Endodermal cell (in vitro differentiated cells): Measurements from ENCODE around the gene TRIM67. TPM values are rescaled to one million over a fixed set of nuclear protein-coding genes. Genes with fewer than 3 reads are reported as not detected.

ENCODE experiments used
- DNase-seq: peaks from one replicate; pipeline ENCODE4 v3.0.0-alpha.2; 2017
- H3K27ac ChIP-seq: 2 replicates; pipeline ENCODE4 v1.5.1; 2013; ENCODE audit warnings: mild to moderate bottlenecking, low read depth, low read length, moderate library complexity
- H3K27me3 ChIP-seq: 2 replicates; pipeline ENCODE4 v1.6.1; 2013; ENCODE audit warnings: mild to moderate bottlenecking, low read length, moderate library complexity; ENCODE audit not compliant: insufficient read depth, control insufficient read depth, poor library complexity, severe bottlenecking
- H3K36me3 ChIP-seq: 2 replicates; pipeline ENCODE4 v1.7.0; 2013; ENCODE audit warnings: mild to moderate bottlenecking, low read length, moderate library complexity; ENCODE audit not compliant: control insufficient read depth, insufficient read depth
- H3K4me1 ChIP-seq: one replicate; pipeline ENCODE4 v1.7.0; 2013; ENCODE audit warnings: low read length; ENCODE audit not compliant: control insufficient read depth, insufficient read depth
- H3K4me3 ChIP-seq: 2 replicates; pipeline ENCODE4 v1.5.1; 2013; ENCODE audit warnings: mild to moderate bottlenecking, low read length, moderate library complexity
- H3K9ac ChIP-seq: 2 replicates; pipeline ENCODE4 v1.6.1; 2013; ENCODE audit warnings: mild to moderate bottlenecking, low read length, moderate library complexity; ENCODE audit not compliant: poor library complexity, severe bottlenecking; ENCODE audit errors: extremely low read depth
- H3K9me3 ChIP-seq: 2 replicates; pipeline ENCODE4 v1.6.1; 2013; ENCODE audit warnings: mild to moderate bottlenecking, low read length, moderate library complexity; ENCODE audit not compliant: control insufficient read depth
- H3K27ac Mint-ChIP-seq: 2 replicates; pipeline ENCODE4 v1.8.0; 2020; ENCODE audit warnings: mixed read lengths
- H3K27me3 Mint-ChIP-seq: 2 replicates; pipeline ENCODE4 v1.8.0; 2021; ENCODE audit warnings: mild to moderate bottlenecking, mixed read lengths; ENCODE audit not compliant: insufficient read depth
- H3K36me3 Mint-ChIP-seq: 2 replicates; pipeline ENCODE4 v1.8.0; 2020; ENCODE audit warnings: low read depth, mixed read lengths
- H3K4me1 Mint-ChIP-seq: 2 replicates; pipeline ENCODE4 v1.8.0; 2020; ENCODE audit warnings: mixed read lengths
- H3K4me3 Mint-ChIP-seq: 2 replicates; pipeline ENCODE4 v1.8.0; 2020; ENCODE audit warnings: mild to moderate bottlenecking, moderate library complexity, mixed read lengths
- H3K9me3 Mint-ChIP-seq: 2 replicates; pipeline ENCODE4 v1.8.0; 2020; ENCODE audit warnings: mild to moderate bottlenecking, mixed read lengths
- CTCF ChIP-seq: fragments of 200-600 bp; sonication (generic); conservative IDR thresholded peaks from 2 replicates; pipeline ENCODE4 v1.5.0; 2021; ENCODE audit warnings: antibody characterized with exemption, mild to moderate bottlenecking
- WGBS, 2 experiments: methylation state at CpG; one replicate each; pipeline versions ENCODE4 v1.1.5 to v1.1.7; 2013; ENCODE audit warnings: missing lambda C conversion rate in 2 of 2, mixed read lengths in 1 of 2; ENCODE audit not compliant: insufficient coverage in 1 of 2, insufficient read length in 1 of 2; 5-methylcytosine and 5-hydroxymethylcytosine counted together
- total RNA-seq, 2 donors: library from RNA; stranded (reverse); fragmentation: NEBNext Ultra II Directional in 1 of 2; extraction: Animal tissue kit (Norgen Biotek cat#: 25700) in 1 of 2; gene quantifications; 2 replicates in 1 of 2; 3 replicates in 1 of 2; pipeline ENCODE4 v1.2.1, GENCODE V29; 2021

The TRIM67 gene
- total RNA-seq, 2 donors from 2014 or later: 0.04 TPM

GRCh38 chr1:231213831-231214573, 52.1 kb downstream of the TRIM67 start:
- Histone ChIP-seq H3K36me3 (no peaks in the 10 kb centered on the region), H3K4me3 (no peak overlapping the region), H3K27ac (no peak overlapping the region), H3K9me3 (no peaks in the 10 kb centered on the region), H3K4me1 (peaks cover 4% of the 10 kb centered on the region), H3K9ac (no peak overlapping the region), H3K27me3 (no peaks in the 10 kb centered on the region)
- Mint-ChIP-seq H3K9me3 (no peaks in the 10 kb centered on the region), H3K27me3 (peaks cover 79% of the 10 kb centered on the region), H3K4me3 (no peak overlapping the region), H3K36me3 (peaks cover 2% of the 10 kb centered on the region), H3K4me1 (peaks cover 30% of the 10 kb centered on the region), H3K27ac (no peak overlapping the region)
- no peak for DNase-seq
- no peak for TF ChIP-seq CTCF
- 95 to 96% methylated on average over 13 to 19 of the region's 22 CpGs for WGBS, 2 experiments

GRCh38 chr1:231214918-231215680, 53.2 kb downstream of the TRIM67 start:
- H3K4me1 Mint-ChIP-seq: peaks cover 30% of the 10 kb centered on the region
- peaks cover 71% of the 10 kb centered on the region for H3K27me3 Mint-ChIP-seq
- 87 to 90% methylated on average over 12 to 17 of the region's 17 CpGs for WGBS, 2 experiments
- no peak for TF ChIP-seq CTCF
- no peaks in the 10 kb centered on the region for H3K9me3 ChIP-seq
- no peak overlapping the region for H3K27ac ChIP-seq
- H3K9ac ChIP-seq: no peak overlapping the region
- peaks cover 7% of the 10 kb centered on the region for H3K4me1 ChIP-seq
- H3K4me3 Mint-ChIP-seq: no peak overlapping the region
- no peaks in the 10 kb centered on the region for H3K27me3 ChIP-seq
- peaks cover 2% of the 10 kb centered on the region for H3K36me3 Mint-ChIP-seq
- no peak for DNase-seq
- H3K27ac Mint-ChIP-seq: no peak overlapping the region
- H3K9me3 Mint-ChIP-seq: no peaks in the 10 kb centered on the region
- no peak overlapping the region for H3K4me3 ChIP-seq
- no peaks in the 10 kb centered on the region for H3K36me3 ChIP-seq

- peaks cover 30% of the 10 kb centered on the region for H3K4me1 Mint-ChIP-seq
- H3K4me3 ChIP-seq: no peak overlapping the region
- no peak overlapping the region for H3K27ac Mint-ChIP-seq
- peaks cover 71% of the 10 kb centered on the region for H3K27me3 Mint-ChIP-seq
- H3K27me3 ChIP-seq: no peaks in the 10 kb centered on the region
- peaks cover 2% of the 10 kb centered on the region for H3K36me3 Mint-ChIP-seq
- no peak for DNase-seq
- no peak for TF ChIP-seq CTCF
- H3K36me3 ChIP-seq: no peaks in the 10 kb centered on the region
- no peak overlapping the region for H3K4me3 Mint-ChIP-seq
- H3K9me3 ChIP-seq: no peaks in the 10 kb centered on the region
- no peaks in the 10 kb centered on the region for H3K9me3 Mint-ChIP-seq
- no peak overlapping the region for H3K27ac ChIP-seq
- peaks cover 7% of the 10 kb centered on the region for H3K4me1 ChIP-seq
- H3K9ac ChIP-seq: no peak overlapping the region
- 58 to 82% methylated on average over 3 to 10 of the region's 10 CpGs for whole genome bisulfite sequencing, 2 experiments
Measured at GRCh38 chr1:231215681-231216385, 54.0 kb downstream of the TRIM67 start.
